Medulla oblongata (tissue), 1 donor: ENCODE measurements around the gene CDC42EP5.
A peak's percentile ranks its signal among the peaks of the same experiment; 100 is the strongest.

Experiments
- DNase-seq: peaks from one replicate; pipeline ENCODE4 v3.0.0-alpha.2; 2015; ENCODE audit errors: extremely low spot score

CDC42EP5 gene

GRCh38 chr19:54428323-54429175 lies 44.5 kb downstream of the CDC42EP5 start:
- DNase-seq, result no peak

DNA sequence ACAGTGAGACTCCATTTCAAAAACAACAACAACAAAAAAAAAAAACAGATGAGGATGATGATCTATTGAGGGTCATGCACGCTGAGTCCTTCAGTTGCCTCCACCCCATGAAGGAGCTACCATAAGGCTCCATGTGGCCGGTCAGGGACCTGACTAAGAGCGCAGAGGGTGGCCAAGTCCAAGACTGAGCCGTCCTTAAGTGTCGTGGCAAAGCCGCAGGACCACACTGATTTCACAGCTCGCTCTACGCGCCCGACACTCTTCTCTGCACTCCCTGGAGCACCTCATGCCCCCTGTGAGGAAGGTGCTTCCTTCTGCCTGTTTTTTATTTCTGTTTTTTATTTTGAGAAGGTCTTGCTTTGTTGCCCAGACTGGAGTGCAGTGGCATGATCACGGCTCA lies 45.5 kb downstream of the CDC42EP5 start:
- no peak for DNase-seq

GRCh38 chr19:54426291-54426931 lies 46.7 kb downstream of the CDC42EP5 start:
- peak; percentile 70 for DNase-seq

GRCh38 chr19:54425382-54425723 lies 47.7 kb downstream of the CDC42EP5 start:
- DNase-seq, result no peak

DNA sequence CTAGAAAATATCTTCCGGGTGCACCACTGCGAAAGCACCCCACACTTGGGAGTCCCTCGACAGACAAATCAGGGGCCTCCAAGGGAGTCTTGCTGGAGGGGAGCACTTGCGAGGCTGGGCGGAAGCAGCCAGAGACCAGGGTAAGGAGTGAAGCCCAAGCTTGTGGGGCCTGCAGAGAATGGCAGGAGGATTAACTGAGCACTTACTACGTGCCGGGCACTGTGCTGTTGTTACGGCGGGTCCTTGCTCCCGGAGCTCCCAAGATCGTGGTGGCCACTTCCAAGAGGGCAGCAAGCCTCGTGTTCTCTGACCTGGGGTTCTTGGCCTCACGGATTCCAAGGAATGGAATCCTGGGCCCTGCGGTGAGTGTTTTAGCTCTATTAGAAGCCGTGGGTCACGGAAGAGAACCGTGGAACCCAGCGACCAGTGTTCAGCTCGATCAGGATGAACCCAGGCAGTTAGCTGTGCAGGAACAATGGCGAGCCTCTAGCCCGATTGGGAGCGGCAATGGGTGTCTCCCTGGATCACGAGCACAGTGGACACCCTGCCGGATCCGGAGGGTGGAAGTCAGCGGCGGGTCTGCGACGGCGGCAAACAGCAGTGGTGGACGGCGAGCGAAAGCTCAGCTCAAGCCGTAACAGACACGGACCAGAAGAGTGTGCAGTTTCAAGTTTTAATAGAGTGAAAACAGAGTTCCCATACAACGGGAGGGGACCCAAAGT lies 48.3 kb downstream of the CDC42EP5 start:
- DNase-seq, result no peak

- no peak for DNase-seq
These were observed 48.9 kb downstream of the CDC42EP5 start for GRCh38 chr19:54424201-54424600.

- no peak for DNase-seq
These were observed 51.0 kb downstream of the CDC42EP5 start for GRCh38 chr19:54422136-54422535.

- DNase-seq, result no peak
These were observed 51.6 kb downstream of the CDC42EP5 start for GRCh38 chr19:54421521-54421920.

DNA sequence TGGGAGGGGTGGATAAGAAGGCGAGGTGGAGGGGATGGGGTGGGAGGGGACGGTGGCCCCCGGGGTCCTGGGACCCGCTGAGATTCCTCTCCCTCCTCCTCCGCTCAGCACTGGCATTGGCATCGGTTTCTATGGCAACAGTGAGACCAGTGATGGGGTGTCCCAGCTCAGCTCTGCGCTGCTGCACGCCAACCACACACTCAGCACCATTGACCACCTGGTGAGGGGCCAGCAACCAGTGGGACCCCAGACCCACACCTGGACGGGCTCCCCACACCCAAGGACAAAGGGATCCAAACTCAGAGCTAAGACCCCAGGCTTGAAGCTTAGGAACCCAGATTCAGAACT lies 52.0 kb downstream of the CDC42EP5 start:
- no peak for DNase-seq

DNA sequence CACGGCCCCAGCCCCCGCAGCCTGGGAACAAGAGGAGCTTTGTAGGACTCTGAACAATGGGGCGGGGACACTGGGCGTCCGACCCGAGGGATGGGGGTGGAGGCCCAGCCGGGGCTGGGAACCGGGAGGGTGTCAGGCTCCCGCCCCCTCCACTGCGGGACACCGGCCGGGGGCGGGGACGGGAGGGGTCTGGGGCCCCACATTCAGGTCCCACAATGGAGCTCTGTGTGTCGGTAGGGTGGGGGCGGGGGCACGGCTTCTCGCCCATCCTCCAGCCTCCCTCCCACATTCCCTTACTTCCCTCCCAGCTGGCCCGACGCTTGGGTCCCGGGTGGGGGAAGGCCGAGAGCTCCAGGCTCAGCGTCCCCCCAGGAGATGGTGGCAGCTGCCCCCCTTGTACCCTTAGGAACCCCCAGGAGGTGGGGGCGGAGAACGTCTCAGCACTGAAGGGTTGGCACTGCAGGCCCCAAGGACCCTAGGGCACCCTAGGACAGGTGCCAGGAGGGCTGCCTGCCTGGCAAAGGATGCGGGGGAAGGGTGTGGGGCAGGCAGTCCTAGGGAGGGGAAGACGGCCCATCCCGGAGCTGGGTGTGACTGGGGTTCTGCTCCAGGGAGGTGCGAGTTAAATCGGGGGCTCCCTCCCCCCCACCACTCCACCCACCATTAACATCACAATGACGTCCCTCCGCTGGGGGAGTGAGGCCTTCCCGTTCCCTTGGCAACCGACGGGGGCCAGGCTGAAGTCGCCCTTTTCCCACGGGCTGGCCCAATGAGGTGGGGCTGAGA lies 52.5 kb downstream of the CDC42EP5 start:
- peak; percentile 99 for DNase-seq

DNA sequence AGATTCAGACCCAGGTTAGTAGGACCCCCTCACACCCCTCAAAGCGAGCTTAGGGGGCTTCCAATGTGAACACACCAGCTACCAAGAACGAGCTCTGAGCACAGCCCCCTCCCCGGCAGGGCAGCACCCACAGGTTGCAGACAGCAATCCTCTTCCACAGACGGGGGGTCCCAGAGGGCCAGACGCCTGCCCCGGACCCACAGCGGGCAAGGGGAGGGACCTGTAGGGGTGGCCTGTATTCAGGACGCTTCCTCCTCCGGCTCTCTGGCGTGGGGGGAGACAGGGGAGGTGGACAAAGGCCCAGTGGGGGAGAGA lies 53.1 kb downstream of the CDC42EP5 start:
- no peak for DNase-seq

DNA sequence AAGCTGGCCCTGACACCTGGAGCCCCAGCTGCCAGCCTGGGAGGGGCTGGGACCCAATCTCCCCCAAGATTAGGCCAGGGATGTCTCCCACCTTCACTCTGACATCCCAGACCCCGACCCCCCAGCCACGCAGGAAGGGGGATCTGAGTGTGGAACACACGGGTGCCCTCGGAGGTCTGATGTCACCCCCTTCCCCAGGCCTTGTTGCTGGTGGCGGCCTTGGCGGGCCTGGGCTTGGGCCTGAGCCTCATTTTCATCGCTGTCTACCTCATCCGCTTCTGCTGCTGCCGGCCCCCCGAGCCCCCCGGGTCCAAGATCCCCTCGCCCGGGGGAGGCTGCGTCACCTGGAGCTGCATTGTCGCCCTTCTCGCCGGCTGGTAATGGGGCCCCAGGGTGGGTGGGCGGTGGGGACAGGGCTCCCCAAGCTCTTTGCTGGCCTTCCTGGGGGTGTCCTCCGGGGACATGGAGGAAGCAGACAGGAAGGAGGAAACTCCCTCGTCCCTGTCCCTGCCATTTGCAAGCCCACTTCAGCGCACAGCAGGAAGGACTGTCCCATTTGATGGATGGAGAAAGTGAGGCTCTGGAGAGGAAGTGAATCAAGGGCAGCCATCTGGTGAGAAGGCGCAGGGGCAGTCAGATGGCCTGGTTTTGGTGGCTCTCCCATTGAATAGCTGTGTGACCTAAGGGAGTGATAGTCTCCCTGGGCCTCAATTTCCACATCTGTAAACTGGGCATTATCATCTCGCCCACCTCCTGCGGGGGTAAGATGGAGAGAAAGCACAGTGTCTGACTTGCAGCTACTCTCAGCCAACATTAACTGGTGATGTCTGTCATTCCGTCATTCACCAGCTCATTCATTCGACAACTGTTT lies 53.9 kb downstream of the CDC42EP5 start:
- DNase-seq, result no peak

GRCh38 chr19:54418030-54418929 lies 54.8 kb downstream of the CDC42EP5 start:
- DNase-seq, result peak; percentile 58

DNA sequence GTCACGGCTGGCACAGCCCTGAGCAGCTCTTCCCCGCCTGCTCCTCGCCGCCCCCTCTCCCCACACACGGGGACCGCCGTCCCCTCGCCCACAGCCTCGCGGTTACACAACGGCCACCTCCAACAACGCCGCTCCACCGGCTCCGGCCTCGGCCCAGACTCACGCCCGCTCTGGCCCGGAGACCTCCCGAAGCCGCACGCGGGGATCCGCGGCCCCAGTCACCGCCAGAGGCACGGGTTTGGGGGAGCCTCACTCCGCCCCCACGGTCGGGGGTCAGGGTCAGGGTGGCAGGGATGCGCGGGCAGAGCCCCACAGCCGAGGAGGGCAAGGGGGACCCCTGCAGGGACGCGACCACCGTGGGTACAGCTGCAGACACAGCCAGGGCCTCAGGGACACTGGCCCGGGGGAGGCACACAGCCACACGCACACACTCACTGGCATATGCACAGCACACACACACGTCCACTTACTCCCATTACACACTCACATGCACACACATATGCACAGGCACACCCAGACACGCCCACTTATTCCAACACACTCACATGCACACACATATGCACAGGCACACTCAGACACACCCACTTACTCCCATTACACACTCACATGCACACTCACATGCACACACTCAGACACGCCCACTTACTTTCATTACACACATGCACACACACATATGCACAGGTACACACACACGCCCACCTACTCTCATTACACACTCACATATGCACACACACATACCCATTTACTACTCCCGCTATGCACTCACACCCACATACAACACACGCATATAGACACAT lies 56.2 kb downstream of the CDC42EP5 start:
- no peak for DNase-seq

DNA sequence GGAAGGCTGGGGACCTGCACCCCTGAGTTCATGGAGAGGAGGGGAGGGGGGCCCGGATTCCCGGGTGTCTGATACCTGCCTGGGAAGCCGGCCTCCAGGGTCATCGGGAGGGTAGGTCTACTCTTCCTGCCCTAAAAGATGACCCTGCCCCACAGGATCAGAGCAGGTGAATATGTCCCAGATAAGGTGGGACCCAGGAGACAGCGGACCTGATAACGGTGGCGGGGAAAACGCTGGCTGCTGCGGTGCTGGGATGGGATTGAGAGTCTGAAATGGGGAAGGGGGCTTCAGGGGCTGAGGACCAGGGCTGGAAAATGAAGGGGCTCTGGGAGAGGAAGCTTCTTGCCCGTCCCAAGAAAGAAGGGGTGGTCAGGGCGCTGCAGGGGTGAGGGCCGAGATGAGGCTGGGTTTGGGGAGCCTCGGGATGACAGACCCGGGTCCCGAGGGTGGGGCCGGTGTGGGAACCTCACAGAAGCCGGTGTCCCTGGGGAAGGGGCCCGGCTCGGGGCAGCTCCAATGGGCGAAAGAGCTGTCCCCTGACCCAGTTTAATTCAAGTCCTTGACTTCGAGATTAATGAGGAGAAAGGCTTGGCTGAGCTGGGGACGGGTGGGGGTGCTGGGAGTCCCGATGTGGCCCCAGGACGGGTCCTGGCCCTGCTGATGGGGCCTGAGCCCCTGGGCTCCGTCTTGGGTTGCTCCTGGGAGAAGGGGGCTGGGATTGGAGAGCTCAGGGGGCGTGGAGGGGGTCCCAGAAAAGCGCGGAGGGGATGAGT lies 57.0 kb downstream of the CDC42EP5 start:
- no peak for DNase-seq

DNA sequence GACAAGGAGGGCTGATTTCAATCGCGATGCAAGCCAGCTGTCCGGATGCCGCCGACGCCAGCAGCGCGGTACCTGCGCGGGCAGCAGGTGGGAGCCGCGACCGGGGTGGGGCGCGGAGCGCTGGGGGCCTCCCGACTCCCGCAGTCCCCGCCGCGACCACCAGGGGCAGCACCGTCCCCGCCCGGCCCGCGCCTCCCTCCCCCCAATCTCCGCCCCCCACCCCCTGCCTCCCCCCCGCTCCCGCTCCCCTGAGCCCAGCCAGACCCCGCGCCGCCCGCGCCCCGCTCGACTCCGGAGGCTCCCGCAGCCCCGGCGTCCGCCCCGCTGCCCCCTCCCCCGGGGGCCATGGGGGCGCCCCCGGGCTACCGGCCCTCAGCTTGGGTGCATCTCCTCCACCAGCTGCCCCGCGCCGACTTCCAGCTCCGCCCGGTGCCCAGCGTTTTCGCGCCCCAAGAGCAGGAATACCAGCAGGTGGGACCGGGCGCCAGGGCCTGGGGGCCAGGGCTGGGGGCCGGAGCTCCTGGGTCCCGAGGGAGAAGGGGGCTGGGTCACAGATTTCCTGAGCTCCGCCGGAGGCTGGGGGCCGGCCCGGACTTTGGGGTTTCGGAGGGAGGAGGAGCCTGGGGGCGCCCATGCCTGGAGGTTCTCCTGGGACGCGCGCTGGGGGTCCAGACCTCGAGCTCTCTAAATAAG lies 57.7 kb downstream of the CDC42EP5 start, which contains the start of gene TTYH1:
TSS of gene TTYH1 (plus strand) at position 257 of the 693 bp plus-strand sequence. CDS start at position 346, 89 bp downstream.
- peak; percentile 39 for DNase-seq
